Measurements from ENCODE around the gene FBXL16.
"Not testable (repeated sequence)": the region's sequence is repeated elsewhere in the genome, so short reads cannot be mapped to it uniquely, and the experiment has no call there.

The FBXL16 gene, protein sequence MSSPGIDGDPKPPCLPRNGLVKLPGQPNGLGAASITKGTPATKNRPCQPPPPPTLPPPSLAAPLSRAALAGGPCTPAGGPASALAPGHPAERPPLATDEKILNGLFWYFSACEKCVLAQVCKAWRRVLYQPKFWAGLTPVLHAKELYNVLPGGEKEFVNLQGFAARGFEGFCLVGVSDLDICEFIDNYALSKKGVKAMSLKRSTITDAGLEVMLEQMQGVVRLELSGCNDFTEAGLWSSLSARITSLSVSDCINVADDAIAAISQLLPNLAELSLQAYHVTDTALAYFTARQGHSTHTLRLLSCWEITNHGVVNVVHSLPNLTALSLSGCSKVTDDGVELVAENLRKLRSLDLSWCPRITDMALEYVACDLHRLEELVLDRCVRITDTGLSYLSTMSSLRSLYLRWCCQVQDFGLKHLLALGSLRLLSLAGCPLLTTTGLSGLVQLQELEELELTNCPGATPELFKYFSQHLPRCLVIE

GRCh38 chr16:705431-706188, at the start of gene FBXL16:
Gene FBXL16 (minus strand): TSS chr16:705801. CDS start chr16:697405, 8,396 bp downstream.
- no peak for DNase-seq

- DNase-seq: no peak
Observed at GRCh38 chr16:754656-755055, 49.1 kb upstream of the FBXL16 start.

GRCh38 chr16:754121-754607, 48.6 kb upstream of the FBXL16 start:
- not testable (repeated sequence) for DNase-seq

GRCh38 chr16:752007-752312, 46.4 kb upstream of the FBXL16 start:
- DNase-seq: no peak

- no peak for DNase-seq
Observed at GRCh38 chr16:751152-752006, 45.8 kb upstream of the FBXL16 start.

GRCh38 chr16:750485-750884, 44.9 kb upstream of the FBXL16 start:
- DNase-seq: no peak

- DNase-seq: no peak
Observed at GRCh38 chr16:749010-749409, 43.4 kb upstream of the FBXL16 start.

GRCh38 chr16:747978-748746, 42.6 kb upstream of the FBXL16 start:
- no peak for DNase-seq

- DNase-seq: no peak
Observed at GRCh38 chr16:746637-747036, 41.0 kb upstream of the FBXL16 start.

- DNase-seq: no peak
Observed at GRCh38 chr16:745739-746138, 40.1 kb upstream of the FBXL16 start.

DNA sequence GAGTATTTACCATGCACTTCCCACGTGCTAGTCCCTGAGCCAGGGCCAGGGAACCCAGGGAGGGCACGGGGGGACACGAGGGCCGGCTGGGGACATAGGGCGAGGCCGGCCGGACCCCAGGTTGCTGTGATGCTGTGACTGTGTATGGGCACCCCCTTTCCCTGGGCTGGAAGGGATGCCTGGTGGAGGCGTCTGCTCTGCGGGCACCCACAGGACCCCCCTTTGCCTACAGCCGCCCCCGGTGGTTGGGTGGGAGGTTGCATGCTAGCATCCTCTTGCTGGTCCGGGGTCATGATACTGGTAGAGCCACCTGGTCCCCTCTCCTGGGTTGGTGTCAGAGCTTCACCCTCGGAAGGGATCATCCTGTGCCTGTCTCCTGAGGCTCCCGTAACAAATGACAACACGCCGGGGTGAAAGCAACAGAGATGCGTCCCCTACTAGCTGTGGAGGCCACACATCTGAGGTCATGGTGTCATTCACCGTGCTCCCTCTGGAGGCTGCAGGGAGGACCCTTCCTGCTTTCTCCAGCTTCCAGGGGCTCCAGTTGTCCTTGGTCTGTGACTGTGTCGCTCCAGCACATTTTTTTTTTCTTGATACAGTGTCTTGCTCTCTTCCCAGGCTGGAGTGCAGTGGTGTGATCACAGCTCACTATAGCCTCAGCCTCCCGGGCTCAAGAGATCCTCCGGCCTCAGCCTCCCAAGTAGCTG, 38.3 kb upstream of the FBXL16 start:
- DNase-seq: no peak

DNA sequence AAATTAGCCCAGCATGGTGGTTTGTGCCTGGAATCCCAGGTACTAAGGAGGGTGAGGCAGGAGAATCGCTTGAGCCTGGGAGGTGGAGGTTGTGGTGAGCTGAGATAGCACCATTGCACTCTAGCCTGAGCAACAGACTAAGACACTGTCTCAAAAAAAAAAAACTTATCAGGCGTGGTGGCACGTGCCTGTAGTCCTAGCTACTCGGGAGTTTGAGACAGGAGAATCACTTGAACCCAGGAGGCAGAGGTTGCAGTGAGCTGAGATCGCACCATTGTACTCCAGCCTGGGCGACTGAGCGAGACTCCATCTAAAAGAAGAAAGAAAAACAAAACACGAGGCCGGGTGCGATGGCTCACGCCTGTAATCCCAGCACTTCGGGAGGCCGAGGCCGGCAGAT, 37.3 kb upstream of the FBXL16 start:
- not testable (repeated sequence) for DNase-seq

DNA sequence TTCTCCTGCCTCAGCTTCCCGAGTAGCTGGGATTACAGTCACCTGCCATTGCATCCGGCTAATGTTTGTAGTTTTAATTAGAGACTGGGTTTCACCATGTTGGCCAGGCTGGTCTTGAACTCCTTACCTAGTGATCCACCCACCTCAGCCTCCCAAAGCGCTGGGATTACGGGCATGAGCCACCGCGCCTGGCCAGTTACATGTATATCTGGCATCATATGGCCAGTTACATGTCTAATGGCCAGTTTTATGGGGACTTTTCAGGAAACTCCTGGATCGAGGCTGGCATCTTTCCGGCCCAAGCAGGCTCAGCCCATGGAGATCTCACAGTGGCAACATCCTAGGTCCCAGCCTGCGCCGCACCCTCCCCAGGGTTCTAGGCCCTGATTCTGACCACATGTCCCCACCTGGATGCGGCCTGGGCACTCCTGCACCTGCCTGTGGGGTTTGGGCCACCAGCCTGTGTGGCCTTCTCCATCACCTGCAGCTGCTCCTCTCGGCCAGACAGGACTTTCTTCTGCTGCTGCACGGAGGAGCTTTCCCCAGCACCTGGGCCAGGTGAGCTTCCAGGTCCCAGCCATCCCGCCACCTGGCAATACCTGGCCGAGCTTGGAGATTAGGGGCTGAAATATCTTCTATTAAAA, 36.5 kb upstream of the FBXL16 start:
- DNase-seq: no peak

- DNase-seq: peak; percentile 93
Observed at GRCh38 chr16:740764-741505, 35.3 kb upstream of the FBXL16 start, which contains the start of gene CIAO3. Gene CIAO3 (minus strand): TSS chr16:740997. CDS start chr16:740985, 12 bp downstream.

DNA sequence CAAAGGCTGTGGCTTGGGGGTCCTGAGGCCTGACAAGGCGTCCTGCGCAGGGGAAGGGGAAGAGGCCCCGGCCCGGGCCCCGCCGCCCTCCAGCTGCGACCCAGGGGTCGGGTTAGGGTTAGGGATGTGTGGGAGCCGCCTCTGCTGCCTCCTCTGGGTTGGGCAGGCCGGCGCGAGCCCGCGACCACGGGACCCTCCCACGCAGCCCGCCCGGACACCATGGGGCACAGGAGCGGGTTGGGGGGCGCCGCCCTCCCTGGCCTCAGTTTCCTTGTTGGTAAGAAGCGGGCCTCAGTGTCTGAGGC, 34.8 kb upstream of the FBXL16 start:
- DNase-seq: no peak

GRCh38 chr16:739560-740458, 34.2 kb upstream of the FBXL16 start:
- DNase-seq: peak; percentile 28

DNA sequence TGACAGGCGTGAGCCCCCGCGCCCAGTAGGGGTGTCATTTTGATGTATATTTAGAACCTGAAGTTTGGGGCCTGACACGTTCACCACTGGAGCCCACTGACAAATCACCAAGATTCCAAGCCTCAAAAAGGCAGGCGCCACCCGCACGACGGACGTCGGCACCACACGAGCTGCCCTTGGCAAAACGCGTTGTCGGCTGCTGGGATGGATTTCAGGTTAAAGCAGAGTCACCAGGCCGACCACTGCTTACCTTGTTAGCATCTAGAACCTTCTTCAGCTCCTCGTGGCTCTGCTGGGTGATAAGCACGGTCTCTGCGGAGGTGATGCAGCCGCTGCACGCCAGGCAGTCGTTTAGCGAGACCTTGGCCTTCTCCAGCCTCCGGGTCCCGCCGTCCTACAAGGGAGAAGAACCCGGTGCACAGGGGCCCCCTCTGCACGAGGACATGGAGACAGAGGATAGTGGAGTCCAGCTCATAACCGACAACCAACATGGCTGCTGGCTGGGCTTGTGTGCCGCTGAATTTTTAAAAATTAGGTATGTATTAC, 31.4 kb upstream of the FBXL16 start:
- DNase-seq: no peak

- no peak for DNase-seq
Observed at GRCh38 chr16:735982-736453, 30.4 kb upstream of the FBXL16 start.

All from femur (tissue), 1 donor.